DND-41 (cell line): ENCODE measurements around the gene CDSN.

Source experiments
- CTCF ChIP-seq: IDR thresholded peaks from 2 replicates; pipeline ENCODE4 v1.5.1; 2012; ENCODE audit warnings: borderline replicate concordance, low read length, moderate library complexity, mild to moderate bottlenecking; ENCODE audit not compliant: poor library complexity, severe bottlenecking; ENCODE audit errors: extremely low read depth
- EZH2 ChIP-seq: IDR thresholded peaks from 3 replicates; pipeline ENCODE4 v1.6.1; 2012; ENCODE audit warnings: borderline replicate concordance, low read depth, mild to moderate bottlenecking, moderate library complexity, low read length, inconsistent platforms; ENCODE audit not compliant: severe bottlenecking

- TF ChIP-seq CTCF (no peak), EZH2 (no peak)
Measured at GRCh38 chr6:31090973-31091364, 29.3 kb downstream of the CDSN start.
